Measurements from ENCODE around the gene FICD.

- peak; percentile 82 to 95 (median 88) for TF ChIP-seq CTCF (IDR thresholded peaks at IDR 0.05)
- TF ChIP-seq POLR2A (IDR thresholded peaks at IDR 0.05) = peak in 1 of 4 donors; percentile 43
Observed at GRCh38 chr12:108563136-108563803, 48.2 kb downstream of the FICD start.
